K562 (cell line): ENCODE measurements around the gene TLE7. TPM values are rescaled to one million over a fixed set of nuclear protein-coding genes. Genes with fewer than 3 reads are reported as not detected.

Experiments used
- ATAC-seq: fragments of 200-7000 bp; cut with Tn5 transposase; 3 replicates; pipeline ENCODE4 v1.9.1; 2020; ENCODE audit warnings: moderate library complexity
- BruUV-seq: library from RNA; stranded (reverse); fragments of 400-500 nt; replicated peaks from 2 replicates; lab custom pipeline; 2021; lab: Mats Ljungman, UMichigan
- CTCF ChIA-PET: fragments of 300-600 bp; formaldehyde crosslinking; extraction: SDS; loops from one replicate; lab custom pipeline; 2021; ENCODE audit warnings: low intra/inter-chr PET ratio; lab: Yijun Ruan, JAX
- POLR2A ChIA-PET: fragments of 300-600, 350-650 bp; sonication (Branson Sonifier 250); formaldehyde crosslinking; extraction: SDS; loops from one replicate; lab custom pipeline; 2021; ENCODE audit warnings: antibody characterized with exemption, inconsistent platforms; lab: Yijun Ruan, JAX
- DNase-seq, 4 experiments: peaks; one replicate each; pipeline versions ENCODE4 v3.0.0 to v3.0.0-alpha.2; 2011 to 2018; ENCODE audit warnings: low spot score in 3 of 4, mixed read lengths in 3 of 4; ENCODE audit errors: extremely low read depth in 1 of 4
- FAIRE-seq: peaks from 2 replicates; lab custom pipeline; 2011; peaks lifted over from hg19 to GRCh38; lab: Jason Lieb, UNC
- H2AFZ ChIP-seq: 2 replicates; pipeline ENCODE4 v1.6.0; 2011; ENCODE audit warnings: low read depth, low read length, control low read depth, inconsistent platforms
- H3K27ac ChIP-seq: fragments of 200-600 bp; 3 replicates; pipeline ENCODE4 v1.8.0; 2011; ENCODE audit warnings: low read depth, mild to moderate bottlenecking, control low read depth, inconsistent platforms, low read length, moderate library complexity, mixed read lengths; ENCODE audit errors: extremely low read depth
- H3K27me3 ChIP-seq, 2 experiments: fragments of 300-600 bp in 1 of 2; 2 replicates in 1 of 2; 3 replicates in 1 of 2; pipeline versions ENCODE4 v1.6.0 to v1.8.0; 2011; ENCODE audit warnings: inconsistent platforms in 2 of 2, low read length in 2 of 2, mild to moderate bottlenecking in 1 of 2, mixed read lengths in 1 of 2, moderate library complexity in 1 of 2; ENCODE audit not compliant: control insufficient read depth in 2 of 2, insufficient read depth in 2 of 2
- H3K36me3 ChIP-seq: fragments of 300-600 bp; 3 replicates; pipeline ENCODE4 v1.8.0; 2011; ENCODE audit warnings: mild to moderate bottlenecking, low read length, inconsistent platforms; ENCODE audit not compliant: control insufficient read depth, insufficient read depth
- H3K4me1 ChIP-seq, 2 experiments: fragments of 200-600 bp in 1 of 2; replicated peaks in 1 of 2; 2 replicates in 1 of 2; 3 replicates in 1 of 2; pipeline versions ENCODE4 v1.5.1 to v1.8.0; 2011; ENCODE audit warnings: inconsistent platforms in 2 of 2, low read length in 2 of 2, mild to moderate bottlenecking in 1 of 2, mixed read lengths in 1 of 2, moderate library complexity in 1 of 2; ENCODE audit not compliant: control insufficient read depth in 2 of 2, insufficient read depth in 2 of 2
- H3K4me2 ChIP-seq: 2 replicates; pipeline ENCODE4 v1.6.1; 2011; ENCODE audit warnings: low read length, control low read depth, inconsistent platforms, mixed read lengths; ENCODE audit not compliant: insufficient read depth
- H3K4me3 ChIP-seq: fragments of 200-600 bp; sonication (generic), shearing (Covaris generic); 2 replicates; pipeline ENCODE4 v1.5.1; 2016; ENCODE audit warnings: control low read depth, inconsistent platforms
- H3K79me2 ChIP-seq: fragments of 200-600 bp; 3 replicates; pipeline ENCODE4 v1.8.0; 2011; ENCODE audit warnings: low read length, inconsistent platforms; ENCODE audit not compliant: control insufficient read depth, insufficient read depth
- H3K9ac ChIP-seq, 2 experiments: 2 replicates each; pipeline versions ENCODE4 v1.6.0 to v1.6.1; 2011; ENCODE audit warnings: low read depth in 2 of 2, low read length in 2 of 2, control low read depth in 1 of 2, inconsistent platforms in 1 of 2, mild to moderate bottlenecking in 1 of 2, mixed read lengths in 1 of 2; ENCODE audit not compliant: insufficient read depth in 1 of 2
- H3K9me1 ChIP-seq: one replicate; pipeline ENCODE4 v1.6.0; 2011; ENCODE audit warnings: inconsistent platforms, mild to moderate bottlenecking, low read length, moderate library complexity; ENCODE audit not compliant: control insufficient read depth, insufficient read depth
- H3K9me3 ChIP-seq: replicated peaks from 2 replicates; pipeline ENCODE4 v1.5.1; 2011; ENCODE audit warnings: low read depth, low read length, inconsistent platforms; ENCODE audit not compliant: control insufficient read depth, insufficient read depth
- H4K20me1 ChIP-seq: replicated peaks from 2 replicates; pipeline ENCODE4 v1.6.1; 2011; ENCODE audit warnings: low read length, inconsistent platforms, mixed read lengths; ENCODE audit not compliant: control insufficient read depth, insufficient read depth
- CEBPB ChIP-seq: fragments of 450-650 bp; IDR thresholded peaks from 2 replicates; pipeline ENCODE4 v1.6.1; 2016; ENCODE audit warnings: missing genetic modification characterization, missing compliant biosample characterization
- DLX4 ChIP-seq: fragments of 250-450 bp; sonication (Bioruptor Pico); IDR thresholded peaks from 2 replicates; pipeline ENCODE4 v1.6.1; 2021; ENCODE audit warnings: mild to moderate bottlenecking
- FOSL1 ChIP-seq: fragments of 200-800 bp; sonication (Bioruptor generic); conservative IDR thresholded peaks from 2 replicates; pipeline ENCODE4 v1.6.1; 2016; ENCODE audit warnings: missing genetic modification characterization, missing compliant biosample characterization
- FOXP1 ChIP-seq: sonication (generic); formaldehyde crosslinking; IDR thresholded peaks from 2 replicates; pipeline ENCODE4 v1.8.0; 2022; ENCODE audit warnings: mild to moderate bottlenecking, missing genetic modification reagents
- IFI16 ChIP-seq: fragments of 250-450 bp; sonication (Bioruptor Pico); IDR thresholded peaks from 2 replicates; pipeline ENCODE4 v2.1.2; 2022; ENCODE audit warnings: mild to moderate bottlenecking, inconsistent platforms
- MTA1 ChIP-seq: fragments of 450-650 bp; IDR thresholded peaks from 2 replicates; pipeline ENCODE4 v1.6.1; 2017; ENCODE audit warnings: borderline replicate concordance
- RBM34 ChIP-seq: fragments of 200-400 bp; formaldehyde crosslinking; IDR thresholded peaks from 2 replicates; pipeline ENCODE4 v1.6.1; 2018; ENCODE audit warnings: low read length, borderline replicate concordance; ENCODE audit not compliant: insufficient read depth
- RUNX1 ChIP-seq: sonication (generic); IDR thresholded peaks from 2 replicates; pipeline ENCODE4 v1.6.1; 2016; ENCODE audit warnings: antibody characterized with exemption, low read depth
- SIN3B ChIP-seq: fragments of 450-650 bp; IDR thresholded peaks from 2 replicates; pipeline ENCODE4 v1.6.1; 2017; ENCODE audit warnings: low read depth, mild to moderate bottlenecking, moderate library complexity
- SMARCB1 ChIP-seq: IDR thresholded peaks from 2 replicates; pipeline ENCODE4 v1.6.1; 2011; ENCODE audit warnings: improper control_type of control experiment, low read depth; ENCODE audit not compliant: insufficient read length
- ZNF311 ChIP-seq: fragments of 250-450 bp; sonication (Bioruptor Pico); IDR thresholded peaks from 2 replicates; pipeline ENCODE4 v1.4.0; 2020; ENCODE audit warnings: mild to moderate bottlenecking, moderate library complexity
- WGBS: fragments of 100-300 bp; shearing (Covaris generic); methylation state at CpG from one replicate; pipeline ENCODE4 v1.1.6; 2016; ENCODE audit warnings: low coverage, mixed read lengths; ENCODE audit not compliant: insufficient coverage; ENCODE audit errors: missing lambda C conversion rate; 5-methylcytosine and 5-hydroxymethylcytosine counted together
- in situ Hi-C: fragments of 300-500 bp; cut with MboI; formaldehyde crosslinking; loops from 4 replicates; pipeline ENCODE4 v1.15.0; 2018; ENCODE audit warnings: inconsistent platforms, mixed read lengths
- intact Hi-C: fragments of 100-400 bp; cut with micrococcal nuclease; formaldehyde crosslinking; loops from 2 replicates; pipeline ENCODE4 v1.14.2; 2022
- polyA plus RNA-seq, 8 experiments: library from polyadenylated mRNA; depleted of rRNA in 4 of 8; stranded (reverse) in 5 of 8; unstranded in 3 of 8; fragments of >200 nt; fragmentation: Nextera tagmentation in 2 of 8; fragmentation: Illumina TruSeq in 1 of 8; extraction: Ambion mirVana in 2 of 8; extraction: Trizol in 1 of 8; gene quantifications; 2 replicates each; pipeline versions ENCODE4 v1.2.1 to v1.2.3, GENCODE V29; 2011 to 2014; ENCODE audit warnings: inconsistent platforms in 1 of 8, missing spikeins in 1 of 8
- total RNA-seq, 7 experiments: library from RNA; depleted of rRNA in 6 of 7; stranded (reverse); fragments of >200 nt in 6 of 7; fragmentation: Illumina TruSeq in 2 of 7; extraction: Trizol in 2 of 7; gene quantifications; 2 replicates each; pipeline versions ENCODE4 v1.2.1 to v1.2.3, GENCODE V29; 2011 to 2021; ENCODE audit warnings: low replicate concordance in 1 of 7
- TF ChIP-seq, protein P1 (sequence below): fragments of 250-450 bp; sonication (Bioruptor Pico); IDR thresholded peaks from 2 replicates; pipeline ENCODE4 v1.5.0; 2021; ENCODE audit warnings: mild to moderate bottlenecking, moderate library complexity

The TLE7 gene
- total and polyA plus RNA-seq, 9 of the 15 experiments (the other 6 are each of a cell fraction or from before 2014, with no cell fraction given), result not detected

DNA sequence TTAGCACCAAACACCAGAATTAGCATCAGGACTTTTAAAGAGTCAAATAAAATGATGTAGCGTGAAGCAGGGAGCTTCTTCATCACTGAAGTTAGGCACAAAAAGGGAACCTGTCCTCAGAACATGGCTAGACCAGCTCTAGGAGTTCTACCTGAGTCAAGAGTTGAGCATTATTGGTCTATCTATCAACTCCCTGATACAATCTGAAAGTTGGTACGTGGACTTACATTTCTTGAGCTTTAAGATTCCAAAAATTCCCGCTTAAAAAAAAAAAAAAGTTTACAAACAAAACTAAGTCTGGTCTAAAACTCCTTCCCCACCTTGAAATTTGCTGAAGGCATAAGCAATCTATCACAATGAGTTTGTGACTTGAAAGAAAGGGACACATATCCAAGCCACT is 12.3 kb downstream of the TLE7 start:
- no TSS peak for BruUV-seq
- TF ChIP-seq, protein P1, sequence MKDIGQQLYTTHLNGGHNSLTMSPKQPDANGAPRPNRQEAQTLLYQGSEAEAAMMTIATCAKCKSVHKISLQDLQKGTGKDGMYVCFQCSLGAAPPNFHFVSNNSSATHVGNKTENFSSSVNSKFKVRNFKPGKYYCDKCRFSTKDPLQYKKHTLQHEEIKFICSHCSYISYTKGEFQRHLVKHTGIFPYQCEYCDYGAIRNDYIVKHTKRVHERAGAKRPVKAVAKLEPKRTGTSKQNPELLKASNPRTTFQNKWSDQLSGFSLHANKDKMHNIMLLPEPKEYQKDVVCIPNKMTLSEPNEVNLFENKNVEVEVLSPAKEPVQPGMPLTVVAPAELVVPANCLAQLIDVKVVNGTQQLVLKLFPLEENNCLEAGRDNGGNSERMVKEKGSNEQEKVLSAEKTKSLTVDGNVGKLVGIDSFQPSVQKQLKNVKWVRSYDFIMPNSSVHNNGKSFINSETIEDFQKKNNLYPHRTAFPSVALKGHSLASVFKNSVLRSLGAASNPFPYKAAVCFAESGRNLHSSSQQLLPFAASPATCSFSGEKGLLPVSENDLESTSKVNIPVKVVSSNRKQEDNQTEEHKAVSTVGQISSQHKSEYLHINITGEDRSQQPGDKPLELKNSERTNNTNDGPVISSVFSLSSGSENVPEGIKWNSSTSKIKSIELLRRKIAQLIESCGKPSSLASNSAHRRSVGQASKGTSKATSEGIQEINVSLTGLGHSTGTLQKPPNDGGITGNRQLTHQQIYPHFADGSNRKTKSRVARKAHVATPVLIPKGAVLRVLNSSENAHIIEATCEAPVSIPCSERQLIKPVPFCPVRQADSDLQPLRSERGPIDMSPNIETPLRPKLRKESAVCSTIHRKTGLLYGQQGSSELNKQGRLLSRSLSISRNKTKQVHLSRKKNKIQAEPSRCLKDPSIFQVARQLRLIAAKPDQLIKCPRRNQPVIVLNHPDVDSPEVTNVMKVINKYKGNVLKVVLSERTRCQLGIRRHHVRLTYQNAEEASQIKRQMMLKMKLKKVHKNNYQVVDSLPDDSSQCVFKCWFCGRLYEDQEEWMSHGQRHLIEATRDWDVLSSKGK (CRISPR knock-in tag), result no peak
- TF ChIP-seq FOXP1 (CRISPR knock-in tag) (no peak), FOSL1 (tag) (no peak), MTA1 (no peak), ZNF311 (no peak), SIN3B (no peak), SMARCB1 (no peak), IFI16 (CRISPR knock-in tag) (no peak), DLX4 (CRISPR knock-in tag) (no peak), RUNX1 (no peak), RBM34 (no peak), CEBPB (no peak)

More for the DNA sequence above, 12.3 kb downstream of the TLE7 start:
- Histone ChIP-seq H3K79me2 (no peaks in the 10 kb centered on the region), H3K4me2 (no peak overlapping the region), H3K4me3 (no peak overlapping the region), H4K20me1 (0 out of 2 replicates have a peak, but pooled peaks cover 8% of the 10 kb centered on the region), H3K9me1 (peaks cover 3% of the 10 kb centered on the region), H3K36me3 (no peaks in the 10 kb centered on the region), H2AFZ (no peak overlapping the region), H3K27me3 (peaks cover 13 to 57% of the 10 kb centered on the region in 2 experiments; a peak in 4 of 5 replicates), H3K4me1 (peaks cover 18 to 21% of the 10 kb centered on the region in 2 experiments; a peak in 4 of 5 replicates), H3K9ac (no peak overlapping the region), H3K9me3 (no peaks in the 10 kb centered on the region), H3K27ac (no peak overlapping the region)
- FAIRE-seq (no peak), ATAC-seq (no peak), DNase-seq (no peak)
- ChIA-PET CTCF (no interaction called here), POLR2A (interaction anchor here (0.6 kb wide), 2 partner anchors 16 to 53 kb away, joined by 3 read pairs; no protein-coding TSS in a partner anchor)
- intact Hi-C loops, result no loop called here
- in situ Hi-C loops, result loop anchor here (10.0 kb wide), 1 partner anchor 155 kb away; no protein-coding TSS in a partner anchor
- WGBS, result 24% methylated on average over 3 of the region's 3 CpGs
